Measurements from ENCODE around the gene PLEKHJ1.

GRCh38 chr19:2210206-2210605 is 25.9 kb downstream of the PLEKHJ1 start:
- TF ChIP-seq JUN (IDR thresholded peaks at IDR 0.05; ENCODE audit: low read depth, low read length) = no peak
- TF ChIP-seq CTCF (IDR thresholded peaks at IDR 0.05; ENCODE audit: control extremely low read depth in 1 of 3, insufficient read depth in 1 of 3, low read depth in 1 of 3, low read length in 3 of 3) = no peak
- TF ChIP-seq E2F6 (IDR thresholded peaks at IDR 0.05) = no peak
- no peak for TF ChIP-seq YY1 (IDR thresholded peaks at IDR 0.05; ENCODE audit: low read depth, low read length)
- no peak for TF ChIP-seq RXRA (IDR thresholded peaks at IDR 0.05; ENCODE audit: insufficient read depth, low read depth, low read length)
- TF ChIP-seq POLR2A (IDR thresholded peaks at IDR 0.05; ENCODE audit: control extremely low read depth in 1 of 2, low read depth in 2 of 2, low read length in 2 of 2) = no peak
- no peak for TF ChIP-seq USF2 (IDR thresholded peaks at IDR 0.05; ENCODE audit: low read length)
- no peak for TF ChIP-seq POU5F1 (IDR thresholded peaks at IDR 0.05; ENCODE audit: low read depth, low read length)
- no peak for TF ChIP-seq KDM1A (IDR thresholded peaks at IDR 0.05; ENCODE audit: borderline replicate concordance, low read length)
- TF ChIP-seq RFX5 (IDR thresholded peaks at IDR 0.05; ENCODE audit: borderline replicate concordance, low read depth, low read length) = no peak
- no peak for TF ChIP-seq BACH1 (IDR thresholded peaks at IDR 0.05; ENCODE audit: low read length)
- no peak for TF ChIP-seq POLR2AphosphoS5 (IDR thresholded peaks at IDR 0.05; ENCODE audit: low read depth, low read length)
